Sigmoid colon (tissue), 4 donors: ENCODE measurements around the gene BPIFB3.

ENCODE experiments used
- POLR2A ChIP-seq, 2 donors: fragments of 450-650 bp; IDR thresholded peaks; one replicate each; pipeline ENCODE4 v1.6.1; 2016; ENCODE audit warnings: antibody characterized with exemption in 2 of 2, mild to moderate bottlenecking in 2 of 2, moderate library complexity in 2 of 2
- POLR2AphosphoS5 ChIP-seq, 4 donors: sonication (generic); formaldehyde crosslinking; IDR thresholded peaks; one replicate each; pipeline ENCODE4 v1.6.1; 2017; ENCODE audit warnings: antibody characterized with exemption in 4 of 4
- TF ChIP-seq, protein P1 (sequence below), 4 experiments: fragments of 450-650 bp in 3 of 4; fragments of 200-600 bp in 1 of 4; IDR thresholded peaks; one replicate each; pipeline ENCODE4 v1.5.1; 2016 to 2019; ENCODE audit warnings: antibody characterized with exemption in 4 of 4, mild to moderate bottlenecking in 3 of 4, moderate library complexity in 2 of 4

GRCh38 chr20:33108661-33109060, 55.0 kb downstream of the BPIFB3 start:
- TF ChIP-seq, protein P1, sequence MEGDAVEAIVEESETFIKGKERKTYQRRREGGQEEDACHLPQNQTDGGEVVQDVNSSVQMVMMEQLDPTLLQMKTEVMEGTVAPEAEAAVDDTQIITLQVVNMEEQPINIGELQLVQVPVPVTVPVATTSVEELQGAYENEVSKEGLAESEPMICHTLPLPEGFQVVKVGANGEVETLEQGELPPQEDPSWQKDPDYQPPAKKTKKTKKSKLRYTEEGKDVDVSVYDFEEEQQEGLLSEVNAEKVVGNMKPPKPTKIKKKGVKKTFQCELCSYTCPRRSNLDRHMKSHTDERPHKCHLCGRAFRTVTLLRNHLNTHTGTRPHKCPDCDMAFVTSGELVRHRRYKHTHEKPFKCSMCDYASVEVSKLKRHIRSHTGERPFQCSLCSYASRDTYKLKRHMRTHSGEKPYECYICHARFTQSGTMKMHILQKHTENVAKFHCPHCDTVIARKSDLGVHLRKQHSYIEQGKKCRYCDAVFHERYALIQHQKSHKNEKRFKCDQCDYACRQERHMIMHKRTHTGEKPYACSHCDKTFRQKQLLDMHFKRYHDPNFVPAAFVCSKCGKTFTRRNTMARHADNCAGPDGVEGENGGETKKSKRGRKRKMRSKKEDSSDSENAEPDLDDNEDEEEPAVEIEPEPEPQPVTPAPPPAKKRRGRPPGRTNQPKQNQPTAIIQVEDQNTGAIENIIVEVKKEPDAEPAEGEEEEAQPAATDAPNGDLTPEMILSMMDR (IDR thresholded peaks at IDR 0.05), result no peak
- TF ChIP-seq POLR2A (IDR thresholded peaks at IDR 0.05), result no peak
- no peak for TF ChIP-seq POLR2AphosphoS5 (IDR thresholded peaks at IDR 0.05)
